HG02678 (cell line): ENCODE data around the gene NHERF1.

ENCODE experiments used
- ATAC-seq: cut with Tn5 transposase; IDR thresholded peaks from one replicate; pipeline ENCODE4 v1.9.1; 2021; ENCODE audit warnings: mild to moderate bottlenecking, moderate library complexity; ENCODE audit not compliant: unreplicated experiment

NHERF1 gene

GRCh38 chr17:74732042-74732867, 16.2 kb upstream of the NHERF1 start:
- ATAC-seq: no peak

DNA sequence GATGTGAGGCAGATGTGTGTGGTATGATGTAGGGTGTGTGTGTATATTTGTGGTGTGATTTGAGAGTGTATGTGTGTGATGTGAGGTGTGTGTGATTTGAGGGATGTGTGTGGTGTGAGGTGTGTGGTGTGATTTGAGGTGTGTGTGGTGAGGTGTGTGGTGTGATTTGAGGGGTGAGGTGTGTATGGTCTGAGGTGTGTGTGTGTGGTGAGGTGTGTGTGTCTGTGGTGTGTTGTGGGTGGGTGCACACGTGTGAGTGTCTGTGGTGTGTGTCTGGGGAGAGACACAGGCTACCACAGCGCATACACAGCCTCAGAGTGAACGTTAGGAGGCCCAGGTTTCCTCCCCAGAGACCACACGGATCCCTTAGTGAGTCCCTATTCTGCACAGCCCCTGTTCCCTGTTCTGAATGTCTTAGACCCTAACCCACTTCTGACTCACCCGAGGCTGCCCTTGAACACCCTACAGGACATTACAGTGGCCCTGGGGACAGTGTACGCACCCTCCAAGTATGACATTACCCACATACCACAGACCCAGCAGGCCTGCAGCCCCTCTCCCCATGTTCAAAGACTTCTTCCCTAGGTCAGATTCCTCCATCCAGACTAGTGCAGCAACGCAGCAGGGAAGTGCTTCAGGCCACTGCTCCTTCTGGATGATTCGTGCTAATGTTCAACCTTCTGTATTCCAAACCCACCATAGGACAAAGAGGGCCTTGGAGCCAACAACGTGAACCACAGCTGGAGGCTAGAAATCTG, 14.9 kb upstream of the NHERF1 start:
- no peak for ATAC-seq

GRCh38 chr17:74734256-74734655, 14.2 kb upstream of the NHERF1 start:
- no peak for ATAC-seq

DNA sequence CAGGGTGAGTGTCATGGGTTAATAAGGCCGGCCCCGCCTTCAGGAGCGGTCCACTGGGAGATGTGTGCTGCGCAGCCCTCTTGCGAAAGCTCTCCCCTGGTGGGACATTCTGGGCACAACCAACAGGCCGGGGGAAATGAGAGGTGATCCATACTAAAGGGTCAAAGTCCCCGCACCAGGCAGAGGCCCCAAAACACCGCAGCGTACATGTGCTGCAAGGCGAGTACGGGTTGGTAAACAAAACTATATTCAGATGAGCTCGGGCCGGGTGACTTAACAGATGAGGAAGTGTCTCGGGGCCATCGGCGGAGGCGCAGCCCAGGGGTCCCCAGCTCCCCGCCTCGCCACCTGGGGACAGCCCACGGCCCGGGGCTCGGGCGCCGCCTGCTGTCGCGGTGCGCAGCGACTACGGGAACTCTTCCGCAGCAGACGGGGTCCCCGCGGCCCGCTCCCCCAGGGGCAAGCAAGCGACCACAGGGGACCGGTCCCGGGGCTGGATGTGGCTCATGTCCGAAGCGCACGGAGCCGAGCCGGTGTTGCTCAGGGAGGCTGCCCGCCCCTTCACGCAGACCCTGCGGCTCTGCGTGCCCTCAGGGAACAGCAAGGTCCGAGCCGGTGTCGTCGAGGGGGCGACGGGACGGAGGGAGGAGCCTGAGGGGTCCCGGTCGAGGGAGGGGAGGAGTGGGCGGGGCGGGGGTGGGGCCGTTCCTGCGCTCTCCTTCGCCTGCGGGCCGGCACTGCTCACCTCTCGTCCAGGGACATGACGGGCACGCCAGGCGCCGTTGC, 11.7 kb upstream of the NHERF1 start, which contains the start of gene RAB37:
Gene RAB37 (plus strand): TSS at position 744 of the 786 bp plus-strand sequence. CDS start 17 bp downstream, at position 761.
- peak; percentile 39 for ATAC-seq

GRCh38 chr17:74737299-74738050, 11.0 kb upstream of the NHERF1 start:
- ATAC-seq: no peak

GRCh38 chr17:74738051-74738996, 10.1 kb upstream of the NHERF1 start:
- peak; percentile 54 for ATAC-seq

GRCh38 chr17:74739227-74739831, 9.1 kb upstream of the NHERF1 start:
- ATAC-seq: no peak

- ATAC-seq: no peak
These were observed 8.3 kb upstream of the NHERF1 start for GRCh38 chr17:74740173-74740572.

DNA sequence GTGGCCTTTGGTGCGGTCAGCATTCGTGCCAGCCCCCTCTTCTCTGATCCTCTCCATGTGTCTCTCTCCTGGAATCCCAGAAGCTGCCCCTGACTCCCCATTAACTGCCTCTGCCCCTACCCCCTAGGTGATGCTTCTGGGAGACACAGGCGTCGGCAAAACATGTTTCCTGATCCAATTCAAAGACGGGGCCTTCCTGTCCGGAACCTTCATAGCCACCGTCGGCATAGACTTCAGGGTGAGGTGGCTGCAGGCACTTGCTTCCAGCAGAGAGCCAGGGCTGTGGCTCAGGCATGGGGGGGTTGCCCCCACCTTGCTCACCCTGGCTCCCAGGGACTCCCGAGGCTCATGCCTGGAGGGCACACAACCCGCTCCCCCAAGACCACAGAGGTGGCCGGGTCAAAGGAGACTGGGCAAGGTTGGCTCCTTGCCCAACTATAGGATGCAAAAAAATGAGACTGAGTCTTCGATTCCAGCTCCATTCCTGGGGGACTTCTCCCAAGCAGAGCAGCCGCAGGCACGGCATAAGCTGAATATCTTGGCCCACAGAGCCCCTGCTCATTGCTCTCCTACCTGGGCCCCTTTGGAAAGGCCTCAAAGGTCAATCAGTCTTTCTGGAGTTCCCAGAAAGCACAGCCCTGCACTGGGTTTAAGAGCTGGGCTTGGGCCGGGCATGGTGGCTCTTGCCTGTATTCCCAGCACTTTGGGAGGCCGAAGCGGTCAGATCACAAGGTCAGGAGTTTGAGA, 7.6 kb upstream of the NHERF1 start:
- no peak for ATAC-seq

DNA sequence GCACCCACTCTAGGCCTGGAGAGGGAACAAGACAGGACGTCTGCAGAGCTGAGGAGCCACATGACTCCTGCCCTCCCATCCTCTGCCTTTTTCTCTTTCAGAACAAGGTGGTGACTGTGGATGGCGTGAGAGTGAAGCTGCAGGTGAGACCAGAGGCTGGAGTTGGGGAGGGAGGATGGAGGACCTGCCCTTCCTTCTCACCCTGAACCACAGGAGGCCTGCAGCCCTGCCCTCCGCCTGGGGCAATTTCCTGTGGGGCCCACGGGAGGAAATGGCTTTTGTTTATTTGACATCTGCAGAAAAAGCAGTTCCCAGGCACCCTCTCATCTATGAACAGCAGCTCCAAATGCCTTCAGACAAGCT, 6.3 kb upstream of the NHERF1 start:
- ATAC-seq: peak; percentile 52

DNA sequence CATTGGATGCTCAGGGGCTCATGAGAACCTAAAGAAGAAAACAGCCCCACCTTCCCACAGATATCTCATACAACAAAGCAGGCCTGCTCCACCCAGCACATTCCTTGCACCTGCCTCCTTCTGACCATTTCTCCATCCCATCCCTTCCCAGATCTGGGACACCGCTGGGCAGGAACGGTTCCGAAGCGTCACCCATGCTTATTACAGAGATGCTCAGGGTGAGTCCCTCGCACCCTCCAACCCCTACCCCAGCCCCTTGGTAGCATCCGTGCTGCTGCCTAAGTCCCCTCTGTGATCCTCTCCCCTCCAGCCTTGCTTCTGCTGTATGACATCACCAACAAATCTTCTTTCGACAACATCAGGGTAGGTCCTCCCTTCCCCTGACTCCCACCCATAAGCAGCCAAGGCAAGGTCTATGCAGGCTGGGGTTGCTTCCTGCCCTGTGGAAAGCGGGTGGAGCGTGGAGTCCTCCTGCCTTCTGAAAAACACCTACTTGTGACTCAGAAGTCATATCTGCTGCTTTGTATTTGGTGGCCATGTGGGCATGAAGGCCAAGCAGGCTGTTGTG, 5.4 kb upstream of the NHERF1 start:
- ATAC-seq: no peak

- no peak for ATAC-seq
These were observed 4.7 kb upstream of the NHERF1 start for GRCh38 chr17:74743755-74744154.

DNA sequence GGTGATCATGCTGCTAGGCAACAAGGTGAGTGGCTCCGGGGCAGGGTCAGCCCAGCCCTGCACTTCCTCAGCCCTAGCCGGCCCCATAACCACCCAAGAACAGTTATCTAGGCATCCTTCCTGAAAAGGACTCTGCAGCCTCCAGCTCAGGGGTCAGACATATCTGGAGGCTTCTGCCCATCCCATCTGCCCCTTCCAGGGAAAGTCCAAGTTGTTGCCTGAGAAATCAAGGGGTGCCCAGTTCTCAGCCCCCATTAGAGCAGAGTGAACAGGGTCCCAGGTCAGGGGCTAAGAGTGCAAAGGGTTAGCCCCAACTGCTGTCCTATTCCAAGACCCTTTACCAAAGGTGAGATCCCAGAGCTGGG, 4.1 kb upstream of the NHERF1 start:
- no peak for ATAC-seq

DNA sequence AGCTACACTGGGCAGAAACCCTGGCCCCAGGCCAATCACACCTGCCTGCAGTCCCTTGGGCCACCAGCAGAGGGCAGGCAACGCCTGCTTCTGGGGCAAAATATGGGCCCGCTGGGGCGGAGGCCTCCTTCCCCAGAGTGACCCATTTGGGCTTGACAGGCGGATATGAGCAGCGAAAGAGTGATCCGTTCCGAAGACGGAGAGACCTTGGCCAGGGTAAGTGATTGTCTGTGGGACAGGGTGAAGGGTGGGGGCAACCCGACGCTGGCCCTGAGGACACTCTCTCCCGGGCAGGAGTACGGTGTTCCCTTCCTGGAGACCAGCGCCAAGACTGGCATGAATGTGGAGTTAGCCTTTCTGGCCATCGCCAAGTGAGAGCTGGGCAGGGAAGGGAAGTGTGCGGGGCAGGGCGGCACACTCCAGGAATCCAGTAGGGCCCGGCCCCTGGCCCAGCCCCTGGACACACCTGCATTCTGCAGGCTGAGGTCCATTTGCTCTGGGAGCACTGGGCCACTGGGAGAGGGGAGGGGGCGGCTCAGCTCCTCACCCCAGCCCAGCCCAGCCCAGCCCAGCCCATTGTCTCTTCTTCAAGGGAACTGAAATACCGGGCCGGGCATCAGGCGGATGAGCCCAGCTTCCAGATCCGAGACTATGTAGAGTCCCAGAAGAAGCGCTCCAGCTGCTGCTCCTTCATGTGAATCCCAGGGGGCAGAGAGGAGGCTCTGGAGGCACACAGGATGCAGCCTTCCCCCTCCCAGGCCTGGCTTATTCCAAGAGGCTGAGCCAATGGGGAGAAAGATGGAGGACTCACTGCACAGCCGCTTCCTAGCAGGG, 3.5 kb upstream of the NHERF1 start:
- ATAC-seq: no peak

- ATAC-seq: no peak
These were observed 2.8 kb upstream of the NHERF1 start for GRCh38 chr17:74745548-74746177.

GRCh38 chr17:74746376-74746775, 2.1 kb upstream of the NHERF1 start:
- ATAC-seq: no peak

DNA sequence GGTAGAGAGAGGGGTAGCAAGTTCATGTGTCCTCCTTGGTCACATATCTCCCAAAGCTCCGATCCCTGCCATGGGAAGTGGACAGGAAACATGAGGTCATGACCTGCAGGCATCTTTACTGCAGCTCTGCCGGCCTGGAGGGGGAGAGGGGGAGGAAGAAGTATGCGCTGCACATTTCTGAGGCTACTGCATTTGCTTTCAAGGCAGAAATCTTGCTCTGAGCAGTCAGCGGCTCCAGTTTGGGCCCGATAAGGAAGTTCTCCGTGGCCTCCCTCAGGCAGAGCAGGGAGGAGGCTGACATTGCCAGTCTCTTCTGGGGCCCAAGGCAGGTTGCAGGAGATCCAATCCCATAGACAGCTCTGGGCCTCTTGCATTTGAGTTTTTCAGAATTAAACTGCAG, 1.5 kb upstream of the NHERF1 start:
- no peak for ATAC-seq
